Activated naive CD4-positive, alpha-beta T cell treated with anti-CD3 and anti-CD28 coated beads, Interleukin-2, amount 10 ng/mL, durations not matched to agents 7 days and 5 days (primary cell): ENCODE measurements around the gene SSU72.
"Not testable (repeated sequence)": the region's sequence is repeated elsewhere in the genome, so short reads cannot be mapped to it uniquely, and the experiment has no call there.

Source experiments
- CTCF ChIA-PET: fragments of 350-600 bp; sonication (Branson Sonifier 250); formaldehyde crosslinking; loops from one replicate; lab custom pipeline; 2021; ENCODE audit warnings: antibody characterized with exemption; lab: Charles Lee
- DNase-seq: peaks from one replicate; pipeline ENCODE4 v3.0.0-alpha.2; 2020
- H3K27ac Mint-ChIP-seq: one replicate; pipeline ENCODE4 v1.8.0; 2021; ENCODE audit warnings: mild to moderate bottlenecking, moderate library complexity, mixed read lengths
- H3K27me3 Mint-ChIP-seq: one replicate; pipeline ENCODE4 v1.8.0; 2021; ENCODE audit warnings: mild to moderate bottlenecking, mixed read lengths
- H3K36me3 Mint-ChIP-seq: one replicate; pipeline ENCODE4 v1.8.0; 2021; ENCODE audit warnings: mixed read lengths
- H3K4me1 Mint-ChIP-seq: one replicate; pipeline ENCODE4 v1.8.0; 2021; ENCODE audit warnings: mixed read lengths
- H3K4me3 Mint-ChIP-seq: one replicate; pipeline ENCODE4 v1.8.0; 2021; ENCODE audit warnings: mild to moderate bottlenecking, moderate library complexity, mixed read lengths
- H3K9me3 Mint-ChIP-seq: one replicate; pipeline ENCODE4 v1.8.0; 2021; ENCODE audit warnings: mixed read lengths

SSU72 gene

GRCh38 chr1:1495461-1495975, 79.1 kb downstream of the SSU72 start:
- DNase-seq, H3K4me1 Mint-ChIP-seq, H3K9me3 Mint-ChIP-seq, H3K4me3 Mint-ChIP-seq, H3K27me3 Mint-ChIP-seq, H3K27ac Mint-ChIP-seq: not testable (repeated sequence)
- peaks cover 29% of the 10 kb centered on the region for H3K36me3 Mint-ChIP-seq
- CTCF ChIA-PET: interaction anchor here (1.2 kb wide), 1 partner anchor 9 kb away, joined by 4 read pairs; no protein-coding TSS in a partner anchor

- H3K4me3 Mint-ChIP-seq, H3K9me3 Mint-ChIP-seq, H3K4me1 Mint-ChIP-seq, H3K27me3 Mint-ChIP-seq, DNase-seq, H3K27ac Mint-ChIP-seq: not testable (repeated sequence)
- peaks cover 39% of the 10 kb centered on the region for H3K36me3 Mint-ChIP-seq
- CTCF ChIA-PET: interaction anchor here (1.2 kb wide), 1 partner anchor 10 kb away, joined by 4 read pairs; no protein-coding TSS in a partner anchor
Observed at GRCh38 chr1:1494311-1494710, 80.4 kb downstream of the SSU72 start.
